ENCODE results near the gene CD9.

CD9 gene

GRCh38 chr12:6198985-6199530 is 1.1 kb upstream of the CD9 start:
- Histone ChIP-seq H3K9me2 (ENCODE audit: low read depth, low read length) (no peaks in the 10 kb centered on the region), H3F3A (ENCODE audit: insufficient read depth, low read length) (no peaks in the 10 kb centered on the region), H3K9ac (ENCODE audit: low read length) (peak overlapping the region; percentile 44), H3K9me3 (ENCODE audit: low read length) (no peaks in the 10 kb centered on the region), H4K20me1 (ENCODE audit: insufficient read depth, low read length) (no peaks in the 10 kb centered on the region), H3K79me2 (ENCODE audit: insufficient read depth, low read length) (0 out of 2 replicates have a peak, but pooled peaks cover 10% of the 10 kb centered on the region), H3K36me3 (ENCODE audit: insufficient read depth, low read length) (no peaks in the 10 kb centered on the region), H3K4me3 (ENCODE audit: low read depth, low read length, poor library complexity, severe bottlenecking) (peak overlapping the region; percentile 74), H2AFZ (ENCODE audit: low read length) (no peak overlapping the region), H3K4me2 (ENCODE audit: low read length) (peak overlapping the region; percentile 76), H3K27me3 (ENCODE audit: insufficient read depth, low read length) (no peaks in the 10 kb centered on the region), H3K4me1 (ENCODE audit: insufficient read depth, low read length, severe bottlenecking) (peaks cover 60% of the 10 kb centered on the region), H3K27ac (ENCODE audit: low read depth, low read length, poor library complexity, severe bottlenecking) (peak overlapping the region; percentile 66)
- no peak for TF ChIP-seq EZH2 (IDR thresholded peaks at IDR 0.05; ENCODE audit: borderline replicate concordance, low read length)
- TF ChIP-seq CTCF (IDR thresholded peaks at IDR 0.05; ENCODE audit: low read length), result no peak

- no peaks in the 10 kb centered on the region for H3K9me2 ChIP-seq (ENCODE audit: low read depth, low read length)
- no peaks in the 10 kb centered on the region for H3K27me3 ChIP-seq (ENCODE audit: insufficient read depth, low read length)
- H3K4me1 ChIP-seq (ENCODE audit: insufficient read depth, low read length, severe bottlenecking), result peaks cover 66% of the 10 kb centered on the region
- no peaks in the 10 kb centered on the region for H3K36me3 ChIP-seq (ENCODE audit: insufficient read depth, low read length)
- no peak overlapping the region for H2AFZ ChIP-seq (ENCODE audit: low read length)
- peak overlapping the region; percentile 74 for H3K4me3 ChIP-seq (ENCODE audit: low read depth, low read length, poor library complexity, severe bottlenecking)
- H3F3A ChIP-seq (ENCODE audit: insufficient read depth, low read length), result no peaks in the 10 kb centered on the region
- TF ChIP-seq CTCF (IDR thresholded peaks at IDR 0.05; ENCODE audit: low read length) (no peak), EZH2 (IDR thresholded peaks at IDR 0.05; ENCODE audit: borderline replicate concordance, low read length) (no peak)
- H3K27ac ChIP-seq (ENCODE audit: low read depth, low read length, poor library complexity, severe bottlenecking), result peak overlapping the region; percentile 66
- H3K79me2 ChIP-seq (ENCODE audit: insufficient read depth, low read length), result 0 out of 2 replicates have a peak, but pooled peaks cover 10% of the 10 kb centered on the region
- H3K9ac ChIP-seq (ENCODE audit: low read length), result peak overlapping the region; percentile 44
- H3K4me2 ChIP-seq (ENCODE audit: low read length), result peak overlapping the region; percentile 76
- no peaks in the 10 kb centered on the region for H3K9me3 ChIP-seq (ENCODE audit: low read length)
- no peaks in the 10 kb centered on the region for H4K20me1 ChIP-seq (ENCODE audit: insufficient read depth, low read length)
These were observed 507 bp upstream of the CD9 start for GRCh38 chr12:6199531-6200255.

- TF ChIP-seq EZH2 (IDR thresholded peaks at IDR 0.05; ENCODE audit: borderline replicate concordance, low read length), result no peak
- no peak for TF ChIP-seq CTCF (IDR thresholded peaks at IDR 0.05; ENCODE audit: low read length)
These were observed 1.0 kb downstream of the CD9 start for GRCh38 chr12:6201213-6201608.

More at GRCh38 chr12:6201213-6201608, 1.0 kb downstream of the CD9 start:
- Histone ChIP-seq H3K4me2 (ENCODE audit: low read length) (peak overlapping the region; percentile 69), H2AFZ (ENCODE audit: low read length) (no peak overlapping the region), H3K79me2 (ENCODE audit: insufficient read depth, low read length) (0 out of 2 replicates have a peak, but pooled peaks cover 10% of the 10 kb centered on the region), H3K9ac (ENCODE audit: low read length) (peak overlapping the region; percentile 81), H3K4me1 (ENCODE audit: insufficient read depth, low read length, severe bottlenecking) (peaks cover 73% of the 10 kb centered on the region), H3F3A (ENCODE audit: insufficient read depth, low read length) (no peaks in the 10 kb centered on the region), H4K20me1 (ENCODE audit: insufficient read depth, low read length) (no peaks in the 10 kb centered on the region), H3K9me2 (ENCODE audit: low read depth, low read length) (no peaks in the 10 kb centered on the region), H3K27me3 (ENCODE audit: insufficient read depth, low read length) (no peaks in the 10 kb centered on the region), H3K36me3 (ENCODE audit: insufficient read depth, low read length) (no peaks in the 10 kb centered on the region), H3K4me3 (ENCODE audit: low read depth, low read length, poor library complexity, severe bottlenecking) (peak overlapping the region; percentile 74), H3K9me3 (ENCODE audit: low read length) (no peaks in the 10 kb centered on the region), H3K27ac (ENCODE audit: low read depth, low read length, poor library complexity, severe bottlenecking) (peak overlapping the region; percentile 85)

All from OCI-LY1 (cell line).